HEK293T (cell line): ENCODE measurements around the gene OR5H2.
"Not testable (repeated sequence)": the region's sequence is repeated elsewhere in the genome, so short reads cannot be mapped to it uniquely, and the experiment has no call there.

Source experiments
- CTCF ChIA-PET: fragments of 350-600 bp; formaldehyde crosslinking; extraction: SDS; loops from one replicate; lab custom pipeline; 2021; ENCODE audit warnings: antibody characterized with exemption, inconsistent platforms; lab: Yijun Ruan, JAX
- POLR2A ChIA-PET: fragments of 350-600 bp; formaldehyde crosslinking; extraction: SDS; loops from one replicate; lab custom pipeline; 2020; ENCODE audit warnings: antibody characterized with exemption, inconsistent platforms; lab: Yijun Ruan, JAX
- DNase-seq: peaks from one replicate; pipeline ENCODE4 v3.0.0; 2012; ENCODE audit warnings: mixed read lengths; ENCODE audit errors: extremely low spot score
- ARNT ChIP-seq: fragments of 450-650 bp; IDR thresholded peaks from 2 replicates; pipeline ENCODE4 v1.6.1; 2017; ENCODE audit warnings: mild to moderate bottlenecking
- BHLHE40 ChIP-seq: fragments of 450-650 bp; IDR thresholded peaks from 2 replicates; pipeline ENCODE4 v1.6.1; 2016; ENCODE audit warnings: mild to moderate bottlenecking, moderate library complexity, borderline replicate concordance
- CTBP1 ChIP-seq: fragments of 450-650 bp; IDR thresholded peaks from 2 replicates; pipeline ENCODE4 v1.6.1; 2016; ENCODE audit warnings: borderline replicate concordance
- FOXA1 ChIP-seq: fragments of 450-650 bp; IDR thresholded peaks from 2 replicates; pipeline ENCODE4 v1.6.1; 2016; ENCODE audit warnings: mild to moderate bottlenecking
- FOXK2 ChIP-seq: fragments of 450-650 bp; IDR thresholded peaks from 2 replicates; pipeline ENCODE4 v1.6.1; 2016; ENCODE audit warnings: mild to moderate bottlenecking
- FOXM1 ChIP-seq: fragments of 450-650 bp; IDR thresholded peaks from 2 replicates; pipeline ENCODE4 v1.6.1; 2017; ENCODE audit warnings: mild to moderate bottlenecking, borderline replicate concordance
- HDGF ChIP-seq: fragments of 450-650 bp; IDR thresholded peaks from 2 replicates; pipeline ENCODE4 v1.6.1; 2017; ENCODE audit warnings: antibody characterized with exemption, borderline replicate concordance
- L3MBTL2 ChIP-seq: fragments of 450-650 bp; conservative IDR thresholded peaks from 2 replicates; pipeline ENCODE4 v1.6.1; 2016; ENCODE audit warnings: mild to moderate bottlenecking
- LEF1 ChIP-seq: fragments of 450-650 bp; IDR thresholded peaks from 2 replicates; pipeline ENCODE4 v1.6.1; 2017; ENCODE audit warnings: mild to moderate bottlenecking, borderline replicate concordance
- NFRKB ChIP-seq: fragments of 450-650 bp; IDR thresholded peaks from 2 replicates; pipeline ENCODE4 v1.6.1; 2016; ENCODE audit warnings: mild to moderate bottlenecking, moderate library complexity
- SP1 ChIP-seq: fragments of 450-650 bp; IDR thresholded peaks from 2 replicates; pipeline ENCODE4 v1.6.1; 2017
- SUZ12 ChIP-seq: fragments of 450-650 bp; IDR thresholded peaks from 2 replicates; pipeline ENCODE4 v1.6.1; 2016; ENCODE audit warnings: mild to moderate bottlenecking
- TARDBP ChIP-seq: fragments of 450-650 bp; IDR thresholded peaks from 2 replicates; pipeline ENCODE4 v1.6.1; 2016
- ZNF384 ChIP-seq: fragments of 450-650 bp; IDR thresholded peaks from 2 replicates; pipeline ENCODE4 v1.6.1; 2016
- TF ChIP-seq, protein P1 (sequence below): fragments of 450-650 bp; IDR thresholded peaks from 2 replicates; pipeline ENCODE4 v1.6.1; 2016

OR5H2 gene

DNA sequence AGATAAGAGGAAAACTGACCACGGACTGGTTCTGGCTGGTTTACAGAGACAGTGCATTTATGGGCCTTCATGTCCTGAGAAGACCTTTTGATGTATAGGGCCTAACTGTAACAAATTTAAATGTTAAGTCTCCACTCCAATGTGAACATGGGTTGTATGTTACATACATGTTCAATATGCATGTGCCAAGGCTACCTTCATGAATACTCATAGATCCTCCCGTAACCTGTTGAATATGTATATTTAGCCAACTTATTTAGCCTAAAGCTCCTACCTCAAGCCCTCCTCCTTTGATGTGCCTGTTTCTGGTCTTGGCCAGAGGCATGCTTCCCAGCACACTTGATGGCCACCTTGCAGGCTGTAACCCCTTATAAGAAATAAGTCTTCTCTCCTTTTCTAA lies at the start of gene OR5H2:
TSS of gene OR5H2 (plus strand) at position 301 of the 400 bp plus-strand sequence. CDS start 398 bp downstream, outside the sequence.
- DNase-seq: no peak
- POLR2A ChIA-PET: no interaction called here
- CTCF ChIA-PET: no interaction called here
- TF ChIP-seq TARDBP (no peak), SP1 (no peak), FOXM1 (no peak), SUZ12 (no peak)

DNA sequence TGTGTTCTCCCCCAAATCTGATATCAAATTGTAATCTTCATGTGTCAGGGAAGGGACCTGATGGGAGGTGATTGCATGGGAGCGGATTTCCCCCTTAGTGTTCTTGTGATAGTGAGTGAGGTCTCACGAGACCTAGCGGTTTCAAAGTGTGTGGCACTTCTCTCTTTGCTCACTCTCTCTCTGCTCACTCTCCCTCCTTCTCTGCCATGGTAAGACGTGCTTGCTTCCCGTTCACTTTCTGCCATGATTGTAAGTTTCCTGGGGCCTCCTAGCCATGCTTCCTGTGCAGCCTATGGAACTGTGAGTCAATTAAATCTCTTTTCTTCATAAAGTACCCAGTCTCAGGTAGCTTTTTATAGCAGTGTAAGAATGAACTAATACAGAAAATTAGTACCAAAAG lies 48.8 kb upstream of the OR5H2 start:
- CTCF ChIA-PET: no interaction called here
- POLR2A ChIA-PET: no interaction called here
- TF ChIP-seq SUZ12 (no peak), TARDBP (no peak), BHLHE40 (no peak), FOXK2 (no peak), HDGF (no peak), FOXM1 (no peak), SP1 (no peak), NFRKB (no peak), FOXA1 (no peak), ZNF384 (no peak), CTBP1 (no peak)
- TF ChIP-seq, protein P1, sequence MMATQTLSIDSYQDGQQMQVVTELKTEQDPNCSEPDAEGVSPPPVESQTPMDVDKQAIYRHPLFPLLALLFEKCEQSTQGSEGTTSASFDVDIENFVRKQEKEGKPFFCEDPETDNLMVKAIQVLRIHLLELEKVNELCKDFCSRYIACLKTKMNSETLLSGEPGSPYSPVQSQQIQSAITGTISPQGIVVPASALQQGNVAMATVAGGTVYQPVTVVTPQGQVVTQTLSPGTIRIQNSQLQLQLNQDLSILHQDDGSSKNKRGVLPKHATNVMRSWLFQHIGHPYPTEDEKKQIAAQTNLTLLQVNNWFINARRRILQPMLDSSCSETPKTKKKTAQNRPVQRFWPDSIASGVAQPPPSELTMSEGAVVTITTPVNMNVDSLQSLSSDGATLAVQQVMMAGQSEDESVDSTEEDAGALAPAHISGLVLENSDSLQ: no peak
- DNase-seq: no peak

DNA sequence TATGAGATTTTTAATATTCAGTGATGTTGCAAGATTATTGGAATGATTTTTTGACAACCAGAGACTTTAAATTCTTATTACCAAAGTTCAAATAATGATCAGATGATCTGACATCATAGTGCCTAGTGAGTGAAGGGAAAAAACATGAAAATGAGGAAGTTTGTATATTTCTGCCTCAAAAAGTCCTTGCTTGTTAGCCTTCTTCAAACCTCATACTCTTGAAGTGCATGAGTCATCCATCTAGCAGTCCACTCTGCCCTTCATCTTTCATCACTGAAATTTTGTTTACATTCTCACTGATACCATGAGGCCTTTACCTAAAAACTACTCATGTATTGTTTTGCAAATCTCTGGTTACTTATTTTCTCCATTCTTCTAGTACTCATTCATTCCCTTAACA lies 42.2 kb upstream of the OR5H2 start:
- DNase-seq: no peak
- TF ChIP-seq FOXM1 (no peak), SUZ12 (no peak), LEF1 (no peak), L3MBTL2 (no peak), FOXA1 (no peak), TARDBP (no peak), NFRKB (no peak), ARNT (no peak), ZNF384 (no peak), SP1 (no peak), BHLHE40 (no peak), HDGF (no peak)
- TF ChIP-seq, protein P1: no peak
- ChIA-PET POLR2A (no interaction called here), CTCF (no interaction called here)

DNA sequence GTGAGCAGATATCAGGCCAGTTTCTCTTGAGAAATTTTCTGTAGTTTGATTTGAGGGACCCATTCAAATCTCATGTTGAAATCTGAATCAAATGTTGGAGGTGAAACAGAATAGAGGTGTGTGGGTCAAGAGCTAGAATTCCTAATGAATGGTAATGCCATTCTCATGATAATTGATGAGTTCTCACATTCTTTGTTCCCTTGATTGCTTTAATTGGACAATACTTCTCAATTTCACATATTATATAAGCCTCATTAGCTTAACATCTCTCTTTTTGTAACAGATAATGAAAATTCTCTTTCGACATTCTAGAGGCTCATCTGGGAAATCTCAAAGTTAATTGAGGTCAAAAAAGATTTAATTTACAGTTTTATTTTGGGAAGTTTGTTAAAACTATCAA lies 40.1 kb upstream of the OR5H2 start:
- no peak for TF ChIP-seq NFRKB
- TF ChIP-seq, protein P1: no peak
- TF ChIP-seq L3MBTL2: no peak
- TF ChIP-seq TARDBP: no peak
- no peak for TF ChIP-seq CTBP1
- TF ChIP-seq SP1: no peak
- CTCF ChIA-PET: no interaction called here
- no peak for DNase-seq
- POLR2A ChIA-PET: no interaction called here

DNA sequence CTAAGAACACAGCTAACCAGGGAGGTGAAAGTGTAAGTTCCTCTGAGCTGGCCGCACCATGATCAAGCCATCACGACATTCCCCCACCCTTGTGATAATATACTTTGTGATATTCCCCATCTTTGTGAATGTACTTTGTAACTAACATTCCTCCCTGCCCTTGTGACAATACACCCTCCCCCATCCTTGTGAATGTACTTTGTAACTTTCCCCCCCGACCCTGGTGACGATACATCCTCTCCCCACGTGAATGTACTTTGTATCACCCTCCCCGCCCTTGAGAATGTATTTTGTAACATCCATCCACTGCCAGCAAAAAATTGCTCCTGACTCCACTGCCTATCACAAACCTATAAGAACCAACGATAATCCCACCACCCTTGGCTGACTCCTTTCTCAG lies 38.5 kb upstream of the OR5H2 start:
- POLR2A ChIA-PET: no interaction called here
- no peak for DNase-seq

DNA sequence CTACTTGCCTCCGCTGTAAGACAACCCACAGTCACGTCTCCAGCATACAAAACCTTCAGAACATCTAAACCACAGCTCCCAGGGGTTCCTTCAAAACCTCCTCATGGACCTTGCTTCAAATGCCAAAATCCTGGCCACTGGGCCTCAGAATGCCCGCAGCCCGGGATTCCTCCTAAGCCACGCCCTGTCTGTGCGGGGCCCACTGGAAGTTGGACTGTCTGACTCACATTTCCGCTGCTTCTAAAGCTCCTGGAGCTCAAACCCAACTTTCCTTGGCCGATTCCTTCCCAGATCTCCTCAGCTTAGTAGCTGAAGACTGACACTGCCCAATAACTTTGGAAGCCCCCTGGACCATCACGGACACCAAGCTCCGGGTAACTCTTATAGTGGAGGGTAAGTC lies 36.2 kb upstream of the OR5H2 start:
- ChIA-PET POLR2A (no interaction called here), CTCF (no interaction called here)
- DNase-seq: no peak
- TF ChIP-seq ARNT (no peak), HDGF (no peak), FOXK2 (no peak), NFRKB (no peak)
- TF ChIP-seq, protein P1: no peak

More for the DNA sequence above, 38.5 kb upstream of the OR5H2 start:
- TF ChIP-seq NFRKB (no peak), HDGF (no peak), FOXK2 (no peak), TARDBP (no peak), FOXM1 (no peak), L3MBTL2 (no peak), FOXA1 (no peak), SUZ12 (no peak)
- CTCF ChIA-PET: no interaction called here

DNA sequence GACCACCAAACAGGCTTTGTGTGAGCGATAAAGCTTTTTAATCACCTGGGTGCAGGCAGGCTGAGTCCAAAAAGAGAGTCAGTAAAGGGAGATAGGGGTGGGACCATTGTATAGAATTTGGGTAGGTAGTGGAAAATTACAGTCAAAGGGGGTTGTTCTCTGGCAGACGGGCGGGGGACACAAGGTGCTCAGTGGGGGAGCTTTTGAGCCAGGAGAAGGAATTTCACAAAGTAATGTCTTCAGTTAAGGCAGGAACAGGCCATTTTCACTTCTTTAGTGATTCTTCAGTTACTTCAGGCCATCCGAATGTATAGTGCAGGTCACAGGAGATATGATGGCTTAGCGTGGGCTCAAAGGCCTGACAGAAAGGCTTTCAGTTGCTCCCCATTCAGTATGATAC lies 26.3 kb upstream of the OR5H2 start:
- CTCF ChIA-PET, POLR2A ChIA-PET, DNase-seq: not testable (repeated sequence)
